RPMI7951 (cell line): ENCODE data around the gene MKS1. TPM values are rescaled to one million over a fixed set of nuclear protein-coding genes. Genes with fewer than 3 reads are reported as not detected.

Experiments used
- DNase-seq: peaks from one replicate; pipeline ENCODE4 v3.0.0-alpha.2; 2012; ENCODE audit warnings: low read depth
- total RNA-seq: library from RNA; depleted of rRNA; stranded (reverse); fragments of >200 nt; shearing (Covaris generic); gene quantifications from 2 replicates; pipeline ENCODE4 v1.2.3, GENCODE V29; 2014

The MKS1 gene
- total RNA-seq, 1 experiment from 2014 or later: 15.7 TPM

DNA sequence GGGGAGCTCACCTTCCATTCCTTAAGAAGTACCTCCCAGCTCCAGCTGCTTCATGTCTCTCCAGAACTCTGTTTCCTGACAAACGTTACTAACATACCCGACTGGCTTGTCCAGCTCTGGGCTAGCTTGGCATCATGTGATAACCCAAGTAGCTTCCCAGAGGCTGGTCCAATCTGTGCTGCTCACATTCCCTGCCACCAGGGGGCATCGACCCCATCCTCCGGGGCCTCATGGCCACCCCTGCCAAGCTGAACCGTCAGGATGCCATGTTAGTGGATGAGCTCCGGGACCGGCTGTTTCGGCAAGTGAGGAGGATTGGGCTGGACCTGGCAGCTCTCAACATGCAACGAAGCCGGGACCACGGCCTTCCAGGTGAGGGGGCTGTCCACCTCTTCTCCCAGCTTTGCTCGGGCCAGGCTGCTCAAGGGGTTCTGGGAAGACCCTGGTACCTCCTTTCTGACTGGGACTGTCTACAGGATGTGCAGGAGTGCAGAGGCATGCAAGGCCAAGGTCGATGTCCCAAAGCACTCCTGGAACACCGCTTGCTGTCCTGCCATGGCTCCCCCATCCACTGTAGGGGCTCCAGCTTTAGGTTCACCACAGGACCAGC, 18.9 kb downstream of the MKS1 start:
- peak; percentile 63 for DNase-seq

DNA sequence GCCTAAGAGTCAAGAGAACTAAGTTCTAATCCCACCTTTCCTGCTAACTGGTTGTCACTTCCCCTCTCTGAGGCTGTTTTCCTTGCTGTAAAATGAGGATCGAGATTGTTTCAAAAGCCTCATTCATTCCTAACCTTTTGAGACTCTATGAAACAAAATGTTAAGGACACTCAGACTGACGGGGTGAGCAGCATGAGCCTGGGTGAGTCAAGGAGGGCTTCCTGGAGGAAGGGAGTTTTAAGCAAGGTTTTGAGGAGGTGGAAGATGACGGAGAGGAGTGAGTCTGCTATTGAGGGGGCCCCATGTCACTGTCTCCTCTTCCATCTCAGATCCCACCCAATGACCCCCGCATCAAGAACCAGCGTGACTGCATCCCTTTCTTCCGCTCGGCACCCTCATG, 22.4 kb downstream of the MKS1 start:
- no peak for DNase-seq

DNA sequence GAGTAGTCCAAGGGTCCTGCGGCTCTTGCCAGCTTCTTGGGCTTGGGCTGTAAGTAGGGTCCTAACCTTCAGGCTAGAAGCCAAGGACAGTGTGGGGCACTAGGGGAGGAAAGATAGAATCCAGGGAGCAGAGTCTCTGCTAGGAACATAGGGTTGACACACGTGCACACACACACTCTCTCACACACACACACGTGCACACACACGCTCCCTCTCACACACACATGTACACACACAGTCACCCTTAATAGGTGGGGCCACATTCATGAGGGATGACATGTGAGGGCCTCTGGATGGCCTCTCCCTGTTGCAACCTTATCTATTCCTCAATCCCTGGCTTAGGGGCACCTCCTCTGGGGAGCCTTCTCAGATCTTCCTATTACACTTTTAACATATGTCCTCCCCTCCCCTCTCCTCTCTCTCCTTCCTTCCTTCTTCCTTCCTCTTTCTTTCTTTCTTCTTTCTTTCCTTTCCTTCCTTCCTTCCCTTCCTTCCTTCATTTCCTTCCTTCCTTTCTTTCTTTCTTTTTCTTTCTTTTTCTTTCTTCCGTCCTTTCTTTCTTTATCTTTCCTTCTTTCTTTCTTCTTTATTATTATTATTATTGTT, 23.4 kb downstream of the MKS1 start:
- no peak for DNase-seq

DNA sequence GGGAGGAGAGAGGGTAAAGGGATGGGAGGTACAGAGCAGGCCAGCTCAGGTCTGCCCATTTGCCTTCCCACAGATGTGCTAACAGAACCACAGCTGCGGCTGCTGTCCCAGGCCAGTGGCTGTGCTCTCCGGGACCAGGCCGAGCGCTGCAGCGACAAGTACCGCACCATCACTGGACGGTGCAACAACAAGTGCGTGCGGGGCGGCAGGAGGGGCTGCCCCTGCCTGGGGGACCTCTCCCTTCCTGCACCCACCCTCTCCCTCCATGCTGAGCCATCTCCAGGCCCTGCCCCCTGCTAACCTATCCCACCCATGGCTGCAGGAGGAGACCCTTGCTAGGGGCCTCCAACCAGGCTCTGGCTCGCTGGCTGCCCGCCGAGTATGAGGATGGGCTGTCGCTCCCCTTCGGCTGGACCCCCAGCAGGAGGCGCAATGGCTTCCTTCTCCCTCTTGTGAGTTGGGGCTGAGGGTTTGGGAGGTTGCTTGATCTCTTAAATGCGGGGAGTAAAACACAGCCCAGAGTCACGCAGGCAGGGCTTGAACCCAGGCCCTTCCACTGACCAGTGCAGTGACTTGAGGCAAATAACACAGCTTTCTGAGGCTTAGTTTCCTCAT, 25.3 kb downstream of the MKS1 start:
- no peak for DNase-seq

DNA sequence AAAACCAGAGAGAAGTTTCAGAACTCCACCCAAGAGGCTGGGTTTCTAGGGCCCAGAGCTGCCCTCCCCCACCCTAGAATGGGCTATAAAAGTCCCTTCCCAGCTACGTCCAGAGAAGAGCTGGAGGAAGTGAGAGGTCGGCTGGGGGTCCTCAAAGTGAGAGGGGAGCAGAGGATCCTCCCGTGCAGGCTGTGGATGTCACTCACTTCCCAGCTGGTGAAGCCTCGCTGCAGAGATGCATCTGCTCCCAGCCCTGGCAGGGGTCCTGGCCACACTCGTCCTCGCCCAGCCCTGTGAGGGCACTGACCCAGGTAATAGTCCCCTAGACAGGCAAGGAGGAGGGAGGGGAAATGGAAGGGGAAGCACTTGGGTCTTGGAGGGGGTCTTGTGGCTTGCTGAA, 26.4 kb downstream of the MKS1 start, which contains the start of gene EPX:
TSS of gene EPX (plus strand) at position 115 of the 400 bp plus-strand sequence. CDS start at position 236, 121 bp downstream.
- DNase-seq: no peak

DNA sequence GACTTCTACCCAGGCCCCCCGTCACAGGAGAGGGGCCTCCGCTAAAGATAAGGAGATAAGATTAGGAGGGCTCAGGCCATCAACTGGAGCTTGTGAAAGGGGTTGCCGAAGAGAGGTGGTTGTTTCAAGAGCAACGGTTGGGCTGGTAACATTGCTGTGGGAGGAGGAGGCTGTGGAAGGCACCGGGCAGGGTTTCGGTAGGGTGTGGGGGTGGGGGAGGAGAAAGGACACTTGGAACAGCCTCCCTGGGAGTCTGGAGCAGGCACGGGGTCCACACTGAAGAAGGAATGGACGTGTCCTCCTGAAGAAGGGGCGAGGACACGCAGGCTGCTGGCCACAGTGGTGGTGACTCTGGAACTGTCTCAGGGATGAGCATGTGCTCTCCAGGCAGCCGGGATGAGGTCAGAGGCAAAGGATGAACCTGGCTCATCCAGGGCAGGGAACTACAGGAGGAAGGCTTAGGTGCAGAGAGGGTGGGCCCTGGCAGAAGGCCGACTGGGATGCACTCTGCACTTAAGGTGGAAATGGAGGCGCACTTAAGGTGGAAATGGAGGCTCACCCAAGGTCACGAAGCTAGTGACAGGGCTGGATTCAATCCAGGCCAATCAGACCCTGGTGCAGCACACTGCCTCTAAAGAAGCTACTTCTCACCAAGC, 27.7 kb downstream of the MKS1 start:
- no peak for DNase-seq

DNA sequence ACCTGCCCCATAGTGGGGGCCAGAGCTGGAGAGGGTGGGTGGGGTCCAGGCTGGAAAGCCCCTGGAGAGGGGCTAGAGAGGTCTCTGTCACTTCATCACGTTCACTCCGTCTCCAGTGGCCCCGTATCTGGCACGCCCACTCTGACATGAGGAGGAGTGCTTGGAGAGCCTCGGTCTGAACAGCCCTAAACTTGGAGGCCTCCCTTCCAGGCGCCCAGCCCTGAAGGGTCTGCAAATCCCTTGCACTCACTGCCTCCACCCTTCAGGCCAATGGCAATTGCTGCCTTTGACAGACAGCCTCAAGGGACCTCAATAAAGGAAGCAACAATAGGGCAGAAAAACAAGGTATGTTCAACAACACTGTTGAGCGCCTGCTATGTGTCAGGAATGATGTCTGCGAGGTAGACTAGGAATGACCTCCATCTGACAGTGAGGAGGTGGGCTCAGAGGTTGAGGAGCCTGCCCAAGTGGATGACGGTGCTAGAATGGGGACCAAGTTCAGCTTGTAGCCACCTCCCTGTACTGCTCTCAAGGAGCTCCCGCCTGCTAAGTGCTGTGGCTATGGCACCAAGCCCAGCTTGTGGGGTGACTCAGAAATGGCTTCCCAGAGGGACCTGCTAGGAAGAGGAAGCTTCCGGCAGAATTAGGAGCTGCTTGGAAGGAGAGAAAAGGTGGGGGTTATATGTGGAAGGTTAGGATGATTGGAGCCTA, 29.5 kb downstream of the MKS1 start:
- DNase-seq: peak; percentile 90

DNA sequence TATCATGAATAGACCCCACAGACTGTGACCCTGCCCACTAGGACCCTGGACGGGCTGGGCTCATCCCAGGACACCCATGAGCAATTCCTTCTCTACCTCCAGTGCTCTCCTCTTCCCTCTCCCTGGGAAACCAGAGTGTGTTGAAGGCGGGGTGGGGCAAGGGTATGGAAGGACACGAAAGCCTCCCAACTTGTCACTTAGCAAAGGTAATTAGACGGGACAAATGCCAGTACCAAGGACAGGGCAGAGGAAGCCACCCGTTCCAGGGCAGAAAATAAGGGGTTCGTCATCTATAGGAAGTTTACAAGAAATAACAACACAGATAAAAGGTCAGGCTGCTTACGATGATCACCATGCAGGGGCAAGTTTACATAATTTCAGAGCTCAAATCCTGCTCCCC, 31.4 kb downstream of the MKS1 start:
- no peak for DNase-seq

DNA sequence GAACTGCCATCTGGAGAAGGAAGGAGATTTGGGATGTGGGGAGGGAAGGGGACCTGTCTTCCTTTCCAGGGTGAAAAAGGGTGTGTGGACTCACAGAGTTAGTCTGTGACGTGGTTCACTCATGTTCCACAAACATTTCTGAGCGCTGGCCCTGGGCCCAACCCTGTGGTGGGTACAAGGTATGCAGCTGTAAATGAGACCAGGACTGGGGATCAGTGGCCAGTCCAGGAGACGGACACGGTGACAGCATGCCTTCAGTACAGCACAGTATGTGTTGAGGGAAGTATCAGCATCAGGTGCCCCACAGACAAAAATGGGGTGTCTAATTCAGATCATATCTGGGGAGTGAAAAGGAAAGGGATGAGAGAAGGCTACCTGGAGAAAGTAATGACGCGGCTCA, 32.0 kb downstream of the MKS1 start:
- no peak for DNase-seq

DNA sequence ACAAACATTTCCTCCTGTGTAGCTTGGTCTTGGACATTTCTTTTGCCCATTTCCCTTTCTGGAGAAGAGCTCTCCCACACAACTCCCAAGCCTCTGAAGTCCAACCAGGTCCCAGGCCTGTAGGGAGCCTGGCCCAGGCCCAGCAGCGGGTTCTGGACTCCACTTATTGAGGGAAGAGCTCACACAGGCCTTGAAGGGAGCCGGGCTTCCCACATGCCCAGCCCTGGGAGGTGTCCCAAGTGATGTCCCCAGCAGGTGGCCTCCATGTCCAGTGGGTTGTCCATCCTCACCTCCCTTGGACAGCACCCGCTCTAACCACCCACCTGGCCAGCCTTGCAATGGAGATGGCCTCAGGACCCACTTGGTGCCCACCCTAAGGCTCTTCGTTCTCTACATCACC, 32.5 kb downstream of the MKS1 start:
- no peak for DNase-seq

DNA sequence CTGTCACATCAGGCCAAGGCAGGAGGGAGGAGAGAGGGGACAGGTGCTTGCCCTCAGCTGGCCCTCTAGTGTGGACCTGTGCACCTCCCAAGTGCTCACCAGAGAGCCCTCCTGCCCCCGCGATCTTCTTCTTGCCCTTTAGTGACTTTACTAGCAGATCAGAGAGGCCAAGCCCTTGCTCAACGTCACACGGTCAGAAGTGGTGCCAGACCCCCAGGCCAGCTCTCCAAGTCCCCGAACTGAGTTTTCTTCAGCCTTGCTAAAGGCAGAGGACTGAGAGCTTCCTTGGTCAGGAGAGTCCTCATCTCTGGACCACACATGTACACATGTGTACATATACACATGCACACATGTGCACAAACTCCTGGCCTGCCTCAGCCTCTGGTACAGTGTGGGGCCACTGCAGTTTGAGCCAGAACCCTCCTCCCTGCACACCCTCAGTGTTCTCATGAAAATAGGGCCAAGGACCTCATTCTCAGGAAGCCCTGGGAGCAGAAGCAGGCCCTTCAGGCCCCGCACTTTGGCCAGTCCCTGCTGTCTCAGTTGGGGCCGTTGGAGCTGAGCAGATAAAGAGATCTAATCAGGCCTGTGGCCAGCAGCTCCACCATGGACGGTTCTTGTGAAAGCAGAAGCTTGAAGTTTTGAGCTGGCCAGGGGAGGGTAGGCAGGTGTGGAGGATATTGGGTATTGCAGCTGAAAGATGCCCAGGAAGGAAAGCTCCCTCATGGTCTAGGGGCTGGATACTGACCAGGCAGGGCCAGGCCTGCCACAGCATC, 33.9 kb downstream of the MKS1 start:
- DNase-seq: no peak

DNA sequence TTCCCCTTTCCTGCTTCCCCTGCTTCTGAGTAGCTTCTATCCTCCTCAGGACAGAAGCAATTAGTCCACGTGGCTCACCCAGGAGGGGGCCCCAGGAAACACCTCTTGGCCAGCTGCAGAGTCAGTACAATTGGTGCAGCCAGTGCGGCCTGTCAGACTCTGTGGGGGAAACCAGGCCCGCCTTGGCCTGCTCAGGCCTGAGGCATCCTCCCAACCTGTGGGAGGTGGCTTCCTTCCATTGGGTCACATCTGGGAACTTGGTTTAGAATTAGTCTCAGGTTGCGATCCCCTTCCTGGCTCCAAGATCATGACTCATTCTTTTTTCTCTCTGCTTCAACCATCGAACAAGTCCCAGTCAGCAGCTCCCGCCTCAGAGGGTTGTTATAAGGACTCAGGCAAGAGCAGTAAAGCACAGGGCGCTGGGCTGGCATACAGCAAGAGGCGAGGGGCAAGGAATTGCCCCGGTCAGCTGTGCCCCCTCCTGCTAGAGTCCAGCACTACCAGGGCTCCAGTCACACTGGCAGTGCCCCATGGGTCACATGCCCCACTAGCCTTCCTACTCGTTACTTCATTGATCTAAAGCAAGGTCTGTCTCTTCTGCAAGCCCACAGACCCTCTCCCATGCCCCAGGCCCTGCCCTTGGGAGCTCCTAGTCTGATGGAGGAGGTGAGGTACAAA, 34.6 kb downstream of the MKS1 start:
- peak; percentile 86 for DNase-seq

DNA sequence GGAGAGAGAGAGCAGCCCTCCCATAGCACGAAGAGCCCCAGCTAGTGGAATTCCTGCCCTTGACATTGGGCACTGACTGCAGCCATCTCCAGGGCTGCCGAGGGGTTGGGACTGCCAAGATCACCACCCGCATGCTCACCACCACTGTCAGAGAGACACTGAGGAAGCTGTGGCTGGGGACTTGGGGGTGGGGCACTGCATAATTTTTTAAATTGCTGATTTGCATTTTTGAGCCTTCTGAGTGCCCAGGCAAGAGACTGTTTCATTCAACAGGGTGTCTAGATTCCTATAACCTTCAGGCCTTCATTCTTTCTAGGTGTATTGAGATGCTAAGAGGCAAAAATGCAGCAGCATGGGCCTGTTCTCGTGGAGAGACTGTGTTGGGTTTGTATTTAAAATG, 35.5 kb downstream of the MKS1 start:
- DNase-seq: no peak

DNA sequence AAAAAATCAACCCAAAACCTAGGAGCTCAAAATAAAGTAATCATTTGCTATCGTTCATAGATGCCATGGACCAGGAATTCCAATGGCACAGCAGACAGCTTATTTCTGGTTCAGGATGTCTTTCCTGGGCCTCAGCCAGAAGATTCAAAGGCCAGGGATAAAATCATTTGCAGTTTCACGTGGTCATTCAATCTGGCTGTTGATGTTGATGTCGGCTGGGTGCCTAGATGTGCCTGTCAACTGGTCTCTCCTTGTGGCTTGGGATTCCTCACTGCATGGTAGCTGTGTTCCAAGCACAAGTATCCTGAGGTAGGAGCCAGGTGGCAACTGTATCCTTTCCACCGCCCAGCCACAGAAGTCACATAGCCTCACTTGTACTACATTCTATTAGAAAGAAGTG, 37.3 kb downstream of the MKS1 start:
- no peak for DNase-seq

DNA sequence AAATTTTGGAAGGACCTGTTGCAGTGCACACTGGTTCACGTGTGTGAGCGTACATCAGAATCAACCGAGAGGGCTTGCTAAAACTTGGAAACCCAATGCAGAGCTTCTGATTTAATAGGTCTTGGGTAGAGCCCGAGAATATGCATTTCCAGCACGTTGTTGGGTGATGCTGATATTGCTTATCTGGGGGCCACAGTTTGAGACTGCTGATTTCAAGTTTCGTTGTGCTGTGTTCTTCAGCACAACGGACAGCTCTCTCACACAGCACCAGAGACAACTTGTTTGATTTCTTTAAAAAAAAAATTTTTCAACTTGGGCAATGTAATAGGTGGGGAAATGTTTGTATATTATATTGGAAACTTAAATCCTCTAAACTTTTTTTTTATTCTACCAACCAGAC, 42.9 kb downstream of the MKS1 start:
- DNase-seq: no peak

DNA sequence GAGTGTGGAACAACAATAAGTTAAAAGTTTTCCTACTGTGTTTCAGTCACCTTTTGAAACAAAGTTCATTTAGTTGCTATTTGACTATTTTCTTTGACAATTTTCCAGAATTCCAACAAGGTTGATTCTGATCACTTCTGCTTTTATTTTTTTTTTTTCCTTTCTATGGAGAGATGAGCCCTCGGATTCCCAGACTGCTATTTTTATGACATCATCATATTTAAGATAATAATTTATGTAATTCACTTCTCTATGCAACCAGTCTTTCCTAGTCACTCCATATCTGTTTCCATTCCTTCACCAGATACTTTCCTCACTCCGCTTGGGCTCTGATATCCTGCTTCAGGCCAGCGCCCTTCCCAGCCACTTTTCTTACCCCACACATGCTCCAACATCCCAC, 44.2 kb downstream of the MKS1 start:
- DNase-seq: no peak

DNA sequence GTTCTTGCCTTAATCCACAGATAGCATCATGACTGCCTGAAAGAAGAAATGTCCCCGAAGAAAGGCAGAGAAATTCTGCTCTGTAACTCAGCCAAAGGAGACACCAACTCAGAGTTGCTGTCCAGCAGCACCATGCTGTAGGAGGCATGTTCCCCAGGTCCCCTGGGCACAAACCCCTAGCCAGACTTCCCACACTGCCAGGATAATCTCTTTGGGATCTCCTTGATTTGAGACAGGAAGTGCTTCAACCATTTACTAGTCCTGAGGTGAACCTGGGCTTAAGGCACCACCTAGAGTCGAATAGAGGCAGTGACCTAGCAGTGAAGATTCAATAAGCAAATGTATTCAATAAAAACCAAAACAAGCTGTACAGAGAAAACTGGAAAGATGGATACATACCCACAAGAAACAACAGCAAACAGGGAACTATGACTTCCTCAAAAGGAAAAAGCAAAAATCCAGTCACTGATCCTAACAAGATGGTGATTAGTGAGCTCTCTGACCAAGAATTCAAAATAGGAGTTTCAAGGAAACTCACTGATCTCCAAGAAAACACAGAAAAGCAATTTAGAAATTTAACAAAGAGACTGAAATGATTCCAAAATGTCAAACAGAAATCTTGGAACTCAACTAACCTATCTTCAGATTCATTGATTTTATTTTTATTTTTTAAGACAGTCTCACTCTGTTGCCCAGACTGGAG, 46.5 kb downstream of the MKS1 start:
- DNase-seq: peak; percentile 27

DNA sequence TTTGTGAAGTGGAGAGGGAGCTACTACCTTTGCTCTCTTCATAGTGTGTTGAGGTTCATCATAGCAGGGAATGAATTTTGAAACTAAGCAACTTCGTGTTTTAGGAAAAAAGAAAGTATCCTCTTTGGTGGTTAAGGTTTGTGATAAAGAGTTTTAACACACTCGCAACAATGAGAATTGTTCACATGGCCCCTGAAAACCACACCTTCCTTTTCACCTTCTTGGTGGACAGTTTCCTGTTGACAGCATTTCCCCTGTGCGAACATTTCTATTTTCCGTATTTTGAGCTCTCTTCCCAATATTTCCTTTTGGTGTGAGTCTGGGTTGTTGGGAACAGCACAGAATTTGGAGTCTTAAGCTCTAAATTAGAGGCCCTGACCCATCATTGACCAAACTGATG, 48.4 kb downstream of the MKS1 start:
- no peak for DNase-seq

DNA sequence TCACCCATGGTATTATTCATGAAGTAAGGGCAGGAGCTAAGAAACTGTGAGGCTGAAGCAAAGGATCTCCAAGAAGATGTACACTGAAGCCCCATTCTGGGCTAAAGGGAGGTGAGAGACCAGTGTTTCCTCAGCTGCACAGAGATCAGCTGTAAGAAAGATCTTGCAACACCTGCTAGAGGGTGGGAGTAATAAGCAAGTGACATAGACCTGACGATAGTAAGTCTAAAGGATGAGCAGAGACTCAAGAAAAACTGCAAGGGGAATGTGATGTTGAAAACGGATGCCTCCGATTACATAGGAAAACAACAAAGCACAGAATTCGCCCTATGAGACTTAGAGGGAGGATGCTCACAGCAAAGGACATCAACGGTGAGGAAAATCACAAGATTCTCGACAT, 52.4 kb downstream of the MKS1 start, which contains the start of gene OR4D2:
TSS of gene OR4D2 (plus strand) at position 301 of the 400 bp plus-strand sequence. CDS start 2,674 bp downstream, outside the sequence.
- no peak for DNase-seq

DNA sequence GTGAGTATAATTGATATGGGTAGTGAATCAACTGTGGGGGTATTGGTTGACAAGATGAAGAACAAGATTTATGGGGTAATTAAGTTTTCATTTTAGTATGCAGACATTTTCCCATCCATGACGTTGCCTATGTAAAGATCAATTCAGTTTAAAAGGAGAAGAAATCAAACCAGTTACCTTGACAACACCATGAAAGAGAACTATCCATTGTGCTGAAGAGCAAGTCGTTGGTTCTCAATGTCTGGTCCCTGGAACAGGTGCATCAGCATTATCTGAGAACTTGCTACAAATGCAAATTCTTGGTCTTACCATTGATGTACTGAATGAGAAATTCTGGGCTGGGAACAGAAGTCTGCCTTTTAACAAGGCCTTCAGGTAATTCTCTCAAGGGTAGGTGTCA, 53.1 kb downstream of the MKS1 start:
- no peak for DNase-seq
